DOHH2 (cell line): ENCODE results near the gene SLC30A4.

ENCODE experiments used
- EZH2phosphoT487 ChIP-seq: fragments of 200-600 bp; sonication (generic); IDR thresholded peaks from 2 replicates; pipeline ENCODE4 v1.6.1; 2017; ENCODE audit warnings: borderline replicate concordance, mild to moderate bottlenecking, antibody characterized with exemption, low read length, moderate library complexity, mixed read lengths
- TF ChIP-seq, protein P1 (sequence below): fragments of 200-600 bp; sonication (generic); IDR thresholded peaks from one replicate; pipeline ENCODE4 v1.5.1; 2014; ENCODE audit warnings: antibody characterized with exemption, mild to moderate bottlenecking, low read depth, low read length; ENCODE audit not compliant: poor library complexity, severe bottlenecking

DNA sequence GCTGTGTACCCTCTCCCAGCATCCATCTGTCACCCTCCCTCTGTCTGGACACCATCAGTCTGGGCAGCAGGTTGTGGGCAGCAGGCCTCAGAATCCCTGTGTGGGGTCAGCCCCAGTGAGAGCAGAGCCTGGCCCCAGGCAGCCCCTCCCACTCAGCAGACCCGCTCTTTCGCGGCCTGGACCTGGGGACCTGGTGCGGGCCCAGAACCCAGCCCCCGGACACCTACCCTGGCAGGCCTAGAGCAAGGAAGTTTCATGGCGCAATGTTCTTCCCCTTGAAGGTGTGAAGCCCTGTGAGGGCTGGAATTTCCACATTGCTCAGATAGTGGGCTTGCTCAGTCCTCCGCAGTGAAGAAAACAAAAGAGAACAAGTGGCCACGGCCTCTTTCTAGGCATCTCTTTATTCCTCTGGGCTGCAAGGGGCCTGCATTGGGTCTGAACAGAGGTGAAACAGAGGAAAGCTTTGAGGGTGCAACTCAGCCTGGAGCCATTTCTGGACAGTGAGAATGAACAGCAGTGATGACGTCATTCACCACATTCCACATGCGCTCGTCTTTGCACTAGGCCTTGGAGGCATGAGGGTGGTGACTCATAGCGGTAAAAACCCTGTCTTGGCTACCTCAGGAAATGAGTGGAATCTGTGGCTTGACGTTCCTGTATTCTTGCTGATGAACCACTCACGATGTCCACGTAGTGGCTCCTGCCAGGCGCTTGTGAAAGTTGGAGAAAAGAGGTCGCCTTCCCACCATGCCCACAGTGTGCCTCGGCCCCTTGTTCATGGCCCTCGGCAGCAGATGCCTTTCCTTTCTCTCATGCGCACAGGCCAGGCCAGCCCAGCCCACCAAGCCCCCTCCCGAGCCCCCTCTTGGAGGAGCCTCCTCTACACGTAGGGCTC is 66.1 kb downstream of the SLC30A4 start:
- TF ChIP-seq, protein P1, sequence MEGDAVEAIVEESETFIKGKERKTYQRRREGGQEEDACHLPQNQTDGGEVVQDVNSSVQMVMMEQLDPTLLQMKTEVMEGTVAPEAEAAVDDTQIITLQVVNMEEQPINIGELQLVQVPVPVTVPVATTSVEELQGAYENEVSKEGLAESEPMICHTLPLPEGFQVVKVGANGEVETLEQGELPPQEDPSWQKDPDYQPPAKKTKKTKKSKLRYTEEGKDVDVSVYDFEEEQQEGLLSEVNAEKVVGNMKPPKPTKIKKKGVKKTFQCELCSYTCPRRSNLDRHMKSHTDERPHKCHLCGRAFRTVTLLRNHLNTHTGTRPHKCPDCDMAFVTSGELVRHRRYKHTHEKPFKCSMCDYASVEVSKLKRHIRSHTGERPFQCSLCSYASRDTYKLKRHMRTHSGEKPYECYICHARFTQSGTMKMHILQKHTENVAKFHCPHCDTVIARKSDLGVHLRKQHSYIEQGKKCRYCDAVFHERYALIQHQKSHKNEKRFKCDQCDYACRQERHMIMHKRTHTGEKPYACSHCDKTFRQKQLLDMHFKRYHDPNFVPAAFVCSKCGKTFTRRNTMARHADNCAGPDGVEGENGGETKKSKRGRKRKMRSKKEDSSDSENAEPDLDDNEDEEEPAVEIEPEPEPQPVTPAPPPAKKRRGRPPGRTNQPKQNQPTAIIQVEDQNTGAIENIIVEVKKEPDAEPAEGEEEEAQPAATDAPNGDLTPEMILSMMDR = no peak
- TF ChIP-seq EZH2phosphoT487 = no peak
